Activated T-helper 2 cell treated with anti-CD3 and anti-CD28 coated beads, Interferon-gamma antibody, Interleukin-2, Interleukin-4, amounts not matched to agents 10 μg/mL and 5 μg/mL and 100 μg/mL, durations not matched to agents 14 hours and 24 hours and 36 hours (primary cell): ENCODE data around the gene TBCE. TPM values are rescaled to one million over a fixed set of nuclear protein-coding genes. Genes with fewer than 3 reads are reported as not detected.

Experiments used
- DNase-seq: peaks from one replicate; pipeline ENCODE4 v3.0.0; 2021; ENCODE audit warnings: low spot score
- H3K27ac Mint-ChIP-seq: one replicate; pipeline ENCODE4 v1.8.0; 2021; ENCODE audit warnings: mixed read lengths
- H3K27me3 Mint-ChIP-seq: one replicate; pipeline ENCODE4 v1.8.0; 2021; ENCODE audit warnings: low read depth, mixed read lengths
- H3K36me3 Mint-ChIP-seq: one replicate; pipeline ENCODE4 v1.8.0; 2021; ENCODE audit warnings: low read depth, mixed read lengths
- H3K4me1 Mint-ChIP-seq: one replicate; pipeline ENCODE4 v1.8.0; 2021; ENCODE audit warnings: low read depth, mixed read lengths
- H3K4me3 Mint-ChIP-seq: one replicate; pipeline ENCODE4 v1.8.0; 2021; ENCODE audit warnings: low read depth, mild to moderate bottlenecking, moderate library complexity, mixed read lengths
- H3K9me3 Mint-ChIP-seq: one replicate; pipeline ENCODE4 v1.8.0; 2021; ENCODE audit warnings: mixed read lengths
- intact Hi-C: fragments of 100-400 bp; cut with micrococcal nuclease; formaldehyde crosslinking; loops from one replicate; pipeline ENCODE4 v1.15.1; 2023
- total RNA-seq: library from RNA; stranded (reverse); gene quantifications from 2 replicates; pipeline ENCODE4 v1.2.3, GENCODE V29; 2022

TBCE gene
- total RNA-seq, 1 donor from 2014 or later, result 28.2 TPM

GRCh38 chr1:235423214-235423652 is 56.0 kb downstream of the TBCE start:
- no peaks in the 10 kb centered on the region for H3K27me3 Mint-ChIP-seq
- DNase-seq, result no peak
- no peak overlapping the region for H3K4me3 Mint-ChIP-seq
- H3K27ac Mint-ChIP-seq, result no peak overlapping the region
- no peaks in the 10 kb centered on the region for H3K36me3 Mint-ChIP-seq
- H3K9me3 Mint-ChIP-seq, result no peaks in the 10 kb centered on the region
- intact Hi-C loops, result no loop called here
- H3K4me1 Mint-ChIP-seq, result peaks cover 13% of the 10 kb centered on the region

GRCh38 chr1:235424092-235424491 is 56.9 kb downstream of the TBCE start:
- Mint-ChIP-seq H3K4me3 (no peak overlapping the region), H3K4me1 (peaks cover 13% of the 10 kb centered on the region), H3K36me3 (no peaks in the 10 kb centered on the region), H3K9me3 (no peaks in the 10 kb centered on the region), H3K27me3 (no peaks in the 10 kb centered on the region), H3K27ac (peak overlapping the region; percentile 21)
- intact Hi-C loops, result no loop called here
- DNase-seq, result no peak

- no peak overlapping the region for H3K27ac Mint-ChIP-seq
- intact Hi-C loops, result no loop called here
These were observed 58.1 kb downstream of the TBCE start for GRCh38 chr1:235425357-235425756.

GRCh38 chr1:235426143-235426542 is 58.9 kb downstream of the TBCE start:
- no peaks in the 10 kb centered on the region for H3K27me3 Mint-ChIP-seq
- H3K27ac Mint-ChIP-seq, result no peak overlapping the region
- DNase-seq, result no peak
- peaks cover 13% of the 10 kb centered on the region for H3K4me1 Mint-ChIP-seq
- no peak overlapping the region for H3K4me3 Mint-ChIP-seq
- intact Hi-C loops, result no loop called here
- H3K9me3 Mint-ChIP-seq, result no peaks in the 10 kb centered on the region
- no peaks in the 10 kb centered on the region for H3K36me3 Mint-ChIP-seq

More at GRCh38 chr1:235425357-235425756, 58.1 kb downstream of the TBCE start:
- H3K4me1 Mint-ChIP-seq, result peaks cover 13% of the 10 kb centered on the region
- H3K36me3 Mint-ChIP-seq, result no peaks in the 10 kb centered on the region
- no peak for DNase-seq
- H3K9me3 Mint-ChIP-seq, result no peaks in the 10 kb centered on the region
- H3K27me3 Mint-ChIP-seq, result no peaks in the 10 kb centered on the region
- H3K4me3 Mint-ChIP-seq, result no peak overlapping the region

- Mint-ChIP-seq H3K27me3 (no peaks in the 10 kb centered on the region), H3K4me3 (no peak overlapping the region), H3K4me1 (peaks cover 13% of the 10 kb centered on the region), H3K27ac (no peak overlapping the region), H3K9me3 (no peaks in the 10 kb centered on the region), H3K36me3 (no peaks in the 10 kb centered on the region)
- intact Hi-C loops, result no loop called here
- no peak for DNase-seq
These were observed 59.5 kb downstream of the TBCE start for GRCh38 chr1:235426680-235427079.

- Mint-ChIP-seq H3K27me3 (no peaks in the 10 kb centered on the region), H3K4me1 (peaks cover 13% of the 10 kb centered on the region), H3K4me3 (no peak overlapping the region), H3K27ac (no peak overlapping the region), H3K9me3 (no peaks in the 10 kb centered on the region), H3K36me3 (peaks cover 2% of the 10 kb centered on the region)
- DNase-seq, result no peak
- intact Hi-C loops, result no loop called here
These were observed 60.2 kb downstream of the TBCE start for GRCh38 chr1:235427447-235427846.

- Mint-ChIP-seq H3K27me3 (no peaks in the 10 kb centered on the region), H3K27ac (no peak overlapping the region)
- intact Hi-C loops, result no loop called here
These were observed 61.9 kb downstream of the TBCE start for GRCh38 chr1:235429143-235429542.

GRCh38 chr1:235430991-235431390 is 63.8 kb downstream of the TBCE start:
- no peaks in the 10 kb centered on the region for H3K4me1 Mint-ChIP-seq
- H3K9me3 Mint-ChIP-seq, result no peaks in the 10 kb centered on the region
- H3K4me3 Mint-ChIP-seq, result no peak overlapping the region
- no peak for DNase-seq
- intact Hi-C loops, result no loop called here
- peaks cover 12% of the 10 kb centered on the region for H3K36me3 Mint-ChIP-seq
- no peak overlapping the region for H3K27ac Mint-ChIP-seq
- no peaks in the 10 kb centered on the region for H3K27me3 Mint-ChIP-seq

More at GRCh38 chr1:235429143-235429542, 61.9 kb downstream of the TBCE start:
- Mint-ChIP-seq H3K4me1 (no peaks in the 10 kb centered on the region), H3K9me3 (no peaks in the 10 kb centered on the region), H3K4me3 (no peak overlapping the region), H3K36me3 (peaks cover 8% of the 10 kb centered on the region)
- DNase-seq, result no peak

GRCh38 chr1:235434001-235434400 is 66.8 kb downstream of the TBCE start:
- H3K4me3 Mint-ChIP-seq, result no peak overlapping the region
- intact Hi-C loops, result no loop called here
- H3K4me1 Mint-ChIP-seq, result no peaks in the 10 kb centered on the region
- peaks cover 24% of the 10 kb centered on the region for H3K36me3 Mint-ChIP-seq
- H3K27ac Mint-ChIP-seq, result no peak overlapping the region
- DNase-seq, result no peak
- no peaks in the 10 kb centered on the region for H3K9me3 Mint-ChIP-seq
- no peaks in the 10 kb centered on the region for H3K27me3 Mint-ChIP-seq

- H3K4me1 Mint-ChIP-seq, result no peaks in the 10 kb centered on the region
- no peak overlapping the region for H3K4me3 Mint-ChIP-seq
- DNase-seq, result no peak
- peaks cover 44% of the 10 kb centered on the region for H3K36me3 Mint-ChIP-seq
- no peaks in the 10 kb centered on the region for H3K27me3 Mint-ChIP-seq
- H3K27ac Mint-ChIP-seq, result no peak overlapping the region
- H3K9me3 Mint-ChIP-seq, result no peaks in the 10 kb centered on the region
- intact Hi-C loops, result no loop called here
These were observed 74.0 kb downstream of the TBCE start for GRCh38 chr1:235441159-235441685.

- DNase-seq, result no peak
- Mint-ChIP-seq H3K4me3 (no peak overlapping the region), H3K27ac (peak overlapping the region; percentile 8), H3K4me1 (no peaks in the 10 kb centered on the region), H3K36me3 (peaks cover 44% of the 10 kb centered on the region), H3K27me3 (no peaks in the 10 kb centered on the region), H3K9me3 (no peaks in the 10 kb centered on the region)
- intact Hi-C loops, result no loop called here
These were observed 75.7 kb downstream of the TBCE start for GRCh38 chr1:235442788-235443429.

GRCh38 chr1:235448616-235449015 is 81.4 kb downstream of the TBCE start:
- H3K4me1 Mint-ChIP-seq, result no peaks in the 10 kb centered on the region
- H3K4me3 Mint-ChIP-seq, result no peak overlapping the region
- H3K27me3 Mint-ChIP-seq, result no peaks in the 10 kb centered on the region
- H3K9me3 Mint-ChIP-seq, result no peaks in the 10 kb centered on the region
- no peak overlapping the region for H3K27ac Mint-ChIP-seq
- intact Hi-C loops, result no loop called here
- peaks cover 44% of the 10 kb centered on the region for H3K36me3 Mint-ChIP-seq
- DNase-seq, result no peak

- H3K27me3 Mint-ChIP-seq, result no peaks in the 10 kb centered on the region
- H3K27ac Mint-ChIP-seq, result no peak overlapping the region
- H3K4me1 Mint-ChIP-seq, result no peaks in the 10 kb centered on the region
- no peak for DNase-seq
- no peak overlapping the region for H3K4me3 Mint-ChIP-seq
- peaks cover 33% of the 10 kb centered on the region for H3K36me3 Mint-ChIP-seq
- H3K9me3 Mint-ChIP-seq, result no peaks in the 10 kb centered on the region
- intact Hi-C loops, result no loop called here
These were observed 83.2 kb downstream of the TBCE start for GRCh38 chr1:235450433-235450832.
